ENCODE measurements around the gene ARSD. TPM values are rescaled to one million over a fixed set of nuclear protein-coding genes. Genes with fewer than 3 reads are reported as not detected.

ARSD gene
- total and polyA plus RNA-seq, 2 of the 8 experiments (the other 6 are each of a cell fraction or from before 2014, with no cell fraction given), result 1.8 to 3.2 TPM

- TF ChIP-seq YY1 (IDR thresholded peaks at IDR 0.05; ENCODE audit: low read depth, low read length), result no peak
Observed at GRCh38 chrX:2855761-2856160, 73.4 kb downstream of the ARSD start (continued).
